ENCODE results near the gene BIN1. TPM values are rescaled to one million over a fixed set of nuclear protein-coding genes. Genes with fewer than 3 reads are reported as not detected.
A peak's percentile ranks its signal among the peaks of the same experiment; 100 is the strongest.
"Not testable (repeated sequence)": the region's sequence is repeated elsewhere in the genome, so short reads cannot be mapped to it uniquely, and the experiment has no call there.

BIN1 gene
- total RNA-seq, 1 donor from 2014 or later: 182 TPM

GRCh38 chr2:127037476-127037875, 69.5 kb downstream of the BIN1 start:
- peaks cover 4% of the 10 kb centered on the region for H3K4me1 Mint-ChIP-seq (ENCODE audit: unreplicated experiment)
- H3K36me3 Mint-ChIP-seq (ENCODE audit: low read depth, unreplicated experiment): no peaks in the 10 kb centered on the region
- peaks cover 4% of the 10 kb centered on the region for H3K27me3 Mint-ChIP-seq (ENCODE audit: unreplicated experiment)
- no peak for DNase-seq (ENCODE audit: low spot score)
- no peak for TF ChIP-seq CTCF (IDR thresholded peaks at IDR 0.05; ENCODE audit: unreplicated experiment)
- H3K27ac Mint-ChIP-seq (ENCODE audit: unreplicated experiment): no peak overlapping the region
- H3K4me3 Mint-ChIP-seq (ENCODE audit: unreplicated experiment): no peak overlapping the region
- H3K9me3 Mint-ChIP-seq (ENCODE audit: unreplicated experiment): no peaks in the 10 kb centered on the region

GRCh38 chr2:127034883-127035611, 71.9 kb downstream of the BIN1 start:
- no peak for DNase-seq (ENCODE audit: low spot score)
- H3K9me3 Mint-ChIP-seq (ENCODE audit: unreplicated experiment): no peaks in the 10 kb centered on the region
- no peak overlapping the region for H3K4me3 Mint-ChIP-seq (ENCODE audit: unreplicated experiment)
- H3K27ac Mint-ChIP-seq (ENCODE audit: unreplicated experiment): peak overlapping the region; percentile 10
- H3K36me3 Mint-ChIP-seq (ENCODE audit: low read depth, unreplicated experiment): no peaks in the 10 kb centered on the region
- no peak for TF ChIP-seq CTCF (IDR thresholded peaks at IDR 0.05; ENCODE audit: unreplicated experiment)
- peaks cover 4% of the 10 kb centered on the region for H3K27me3 Mint-ChIP-seq (ENCODE audit: unreplicated experiment)
- peaks cover 13% of the 10 kb centered on the region for H3K4me1 Mint-ChIP-seq (ENCODE audit: unreplicated experiment)

GRCh38 chr2:127034051-127034450, 72.9 kb downstream of the BIN1 start:
- H3K4me1 Mint-ChIP-seq (ENCODE audit: unreplicated experiment): peaks cover 13% of the 10 kb centered on the region
- H3K4me3 Mint-ChIP-seq (ENCODE audit: unreplicated experiment): no peak overlapping the region
- no peak for TF ChIP-seq CTCF (IDR thresholded peaks at IDR 0.05; ENCODE audit: unreplicated experiment)
- H3K27me3 Mint-ChIP-seq (ENCODE audit: unreplicated experiment): peaks cover 2% of the 10 kb centered on the region
- H3K9me3 Mint-ChIP-seq (ENCODE audit: unreplicated experiment): no peaks in the 10 kb centered on the region
- DNase-seq (ENCODE audit: low spot score): no peak
- no peak overlapping the region for H3K27ac Mint-ChIP-seq (ENCODE audit: unreplicated experiment)
- no peaks in the 10 kb centered on the region for H3K36me3 Mint-ChIP-seq (ENCODE audit: low read depth, unreplicated experiment)

- Mint-ChIP-seq H3K9me3 (ENCODE audit: unreplicated experiment) (no peaks in the 10 kb centered on the region), H3K27ac (ENCODE audit: unreplicated experiment) (no peak overlapping the region), H3K4me1 (ENCODE audit: unreplicated experiment) (peaks cover 13% of the 10 kb centered on the region), H3K4me3 (ENCODE audit: unreplicated experiment) (no peak overlapping the region), H3K27me3 (ENCODE audit: unreplicated experiment) (no peaks in the 10 kb centered on the region), H3K36me3 (ENCODE audit: low read depth, unreplicated experiment) (no peaks in the 10 kb centered on the region)
- no peak for TF ChIP-seq CTCF (IDR thresholded peaks at IDR 0.05; ENCODE audit: unreplicated experiment)
- no peak for DNase-seq (ENCODE audit: low spot score)
These were observed 74.3 kb downstream of the BIN1 start for GRCh38 chr2:127032621-127033020.

- Mint-ChIP-seq H3K27me3 (ENCODE audit: unreplicated experiment) (peaks cover 6% of the 10 kb centered on the region), H3K4me1 (ENCODE audit: unreplicated experiment) (peaks cover 24% of the 10 kb centered on the region), H3K9me3 (ENCODE audit: unreplicated experiment) (no peaks in the 10 kb centered on the region), H3K4me3 (ENCODE audit: unreplicated experiment) (no peak overlapping the region), H3K27ac (ENCODE audit: unreplicated experiment) (no peak overlapping the region), H3K36me3 (ENCODE audit: low read depth, unreplicated experiment) (no peaks in the 10 kb centered on the region)
- no peak for DNase-seq (ENCODE audit: low spot score)
- no peak for TF ChIP-seq CTCF (IDR thresholded peaks at IDR 0.05; ENCODE audit: unreplicated experiment)
These were observed 77.5 kb downstream of the BIN1 start for GRCh38 chr2:127029350-127030051.

GRCh38 chr2:127028745-127029144, 78.2 kb downstream of the BIN1 start:
- peaks cover 27% of the 10 kb centered on the region for H3K4me1 Mint-ChIP-seq (ENCODE audit: unreplicated experiment)
- not testable (repeated sequence) for H3K27me3 Mint-ChIP-seq (ENCODE audit: unreplicated experiment)

More at GRCh38 chr2:127028745-127029144, 78.2 kb downstream of the BIN1 start:
- not testable (repeated sequence) for H3K4me3 Mint-ChIP-seq (ENCODE audit: unreplicated experiment); H3K9me3 Mint-ChIP-seq (ENCODE audit: unreplicated experiment); H3K36me3 Mint-ChIP-seq (ENCODE audit: low read depth, unreplicated experiment); H3K27ac Mint-ChIP-seq (ENCODE audit: unreplicated experiment); DNase-seq (ENCODE audit: low spot score)
